HS-5 (cell line): ENCODE data around the gene PCOLCE2.
A peak's percentile ranks its signal among the peaks of the same experiment; 100 is the strongest.
"Not testable (repeated sequence)": the region's sequence is repeated elsewhere in the genome, so short reads cannot be mapped to it uniquely, and the experiment has no call there.

Experiments used
- DNase-seq: peaks from one replicate; pipeline ENCODE4 v3.0.0-alpha.2; 2012; ENCODE audit warnings: low read depth

Gene PCOLCE2

DNA sequence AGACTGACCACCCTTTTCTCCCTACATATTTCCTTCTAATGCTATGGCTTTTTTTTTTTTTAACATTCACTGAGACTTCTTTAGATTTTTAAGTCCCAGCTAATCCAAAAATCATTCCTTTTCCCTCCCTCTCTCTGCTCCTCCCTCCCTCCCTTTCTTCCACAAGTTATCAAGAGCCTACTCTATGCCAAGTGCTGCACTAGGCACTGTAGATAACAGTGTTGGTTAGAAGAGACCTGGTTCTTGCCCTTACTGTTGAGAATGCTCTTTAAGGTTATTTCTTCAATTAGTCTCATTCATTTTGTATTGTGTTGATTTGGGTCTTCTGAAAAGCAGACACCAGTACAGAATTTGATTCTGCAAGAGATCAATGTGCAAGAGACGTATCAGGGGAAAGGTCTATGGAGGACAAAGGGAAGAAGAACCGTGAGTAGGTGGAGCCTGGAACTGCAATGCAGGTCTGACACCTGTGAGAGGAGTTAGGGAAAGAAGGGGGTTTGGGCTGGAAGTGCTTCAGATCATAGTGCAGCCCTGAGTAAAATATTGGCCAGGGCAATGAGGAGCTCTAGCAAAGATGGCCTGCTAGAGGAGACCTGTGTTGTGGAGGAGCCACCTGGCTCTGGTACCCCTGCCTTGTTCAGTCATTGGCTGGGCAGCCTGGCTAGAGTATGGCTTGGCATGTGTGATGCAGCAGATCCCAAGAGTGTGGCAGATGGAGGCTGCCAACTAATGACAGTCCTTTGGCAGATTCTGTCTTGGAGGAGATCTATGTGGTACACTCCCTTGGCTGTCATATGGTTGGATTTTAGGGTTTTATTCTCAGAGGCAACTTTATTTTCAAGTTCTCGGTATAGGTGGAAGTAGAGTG, 9.7 kb upstream of the PCOLCE2 start:
- DNase-seq = no peak

DNA sequence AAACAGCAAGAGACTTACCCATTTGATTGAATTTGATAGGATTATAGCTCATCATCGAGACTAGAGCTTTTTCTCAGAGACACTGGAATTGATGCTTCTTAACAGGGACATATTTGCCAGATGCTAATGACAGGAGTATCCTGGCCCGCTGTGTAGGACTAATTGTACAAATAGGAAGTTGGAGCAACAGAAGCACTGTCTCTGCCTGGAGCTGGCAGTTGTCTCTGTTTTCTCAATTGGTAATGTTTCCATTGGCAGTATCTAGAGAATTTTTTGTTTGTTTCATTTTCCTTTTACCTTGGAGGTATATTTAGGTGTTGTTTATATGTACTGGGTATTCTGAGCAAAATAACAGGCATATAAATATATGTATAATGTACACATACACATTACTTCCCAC, 8.9 kb upstream of the PCOLCE2 start:
- DNase-seq = no peak

DNA sequence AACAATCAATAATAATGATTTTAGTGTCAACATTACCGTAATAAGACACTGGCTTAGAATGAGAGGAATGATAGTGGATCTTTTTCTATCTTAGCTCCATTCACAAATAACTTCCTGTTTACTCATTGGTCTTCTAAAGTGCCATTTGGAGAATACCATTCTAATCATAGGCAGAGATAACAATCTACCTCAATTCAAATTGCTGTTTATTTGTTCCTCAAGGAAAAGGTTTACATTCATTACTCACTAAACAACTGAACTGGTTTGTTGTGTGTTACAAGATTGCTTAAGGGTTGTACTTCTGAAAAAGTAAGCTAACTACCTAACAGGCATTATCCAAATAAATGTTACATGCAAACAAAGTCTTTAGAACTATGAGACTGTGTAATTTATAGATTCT, 8.1 kb upstream of the PCOLCE2 start:
- DNase-seq = no peak

DNA sequence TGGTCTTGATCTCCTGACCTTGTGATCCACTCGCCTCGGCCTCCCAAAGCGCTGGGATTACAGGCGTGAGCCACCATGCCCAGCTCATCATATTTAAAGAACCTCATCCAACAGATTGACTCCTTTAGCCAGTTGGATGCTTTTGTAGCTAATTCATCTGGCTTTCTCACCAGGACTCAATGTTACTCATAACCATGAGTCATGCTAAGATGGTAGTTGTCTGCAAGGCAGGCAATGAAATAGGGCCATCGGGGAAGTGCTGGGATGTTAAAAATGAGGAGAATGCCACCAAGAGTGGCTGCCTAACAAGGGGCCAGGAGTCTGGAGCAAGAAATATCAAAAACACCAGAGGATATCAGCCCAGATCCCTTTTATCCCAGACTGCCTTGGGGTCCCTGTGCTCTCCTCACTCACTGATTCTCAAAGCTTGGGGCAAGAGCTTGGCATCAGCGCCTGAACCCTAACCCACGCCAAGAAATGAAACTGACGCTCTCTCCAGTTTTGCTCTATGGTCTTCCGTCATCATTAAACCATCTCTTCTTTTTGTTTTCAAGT, 7.4 kb upstream of the PCOLCE2 start:
- peak; percentile 63 for DNase-seq

DNA sequence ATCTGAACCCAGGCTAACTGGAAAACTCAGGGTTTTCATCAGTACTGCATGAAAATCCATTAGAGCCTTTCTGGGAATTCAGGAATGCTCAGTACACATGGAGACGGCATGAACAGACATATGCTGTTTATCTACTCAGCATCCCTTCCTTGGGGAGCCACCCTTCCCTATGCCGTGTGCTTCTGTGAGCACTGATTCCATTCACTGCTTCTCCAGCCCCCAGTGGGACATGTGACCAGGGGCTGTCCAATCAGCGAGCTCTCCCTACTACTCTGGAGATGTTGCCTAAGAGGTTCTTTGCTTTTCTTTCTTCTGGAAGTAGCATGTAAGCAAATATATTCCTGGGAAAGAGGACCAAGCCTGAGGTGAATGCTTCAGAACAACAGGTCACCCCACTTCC, 5.6 kb upstream of the PCOLCE2 start:
- no peak for DNase-seq

DNA sequence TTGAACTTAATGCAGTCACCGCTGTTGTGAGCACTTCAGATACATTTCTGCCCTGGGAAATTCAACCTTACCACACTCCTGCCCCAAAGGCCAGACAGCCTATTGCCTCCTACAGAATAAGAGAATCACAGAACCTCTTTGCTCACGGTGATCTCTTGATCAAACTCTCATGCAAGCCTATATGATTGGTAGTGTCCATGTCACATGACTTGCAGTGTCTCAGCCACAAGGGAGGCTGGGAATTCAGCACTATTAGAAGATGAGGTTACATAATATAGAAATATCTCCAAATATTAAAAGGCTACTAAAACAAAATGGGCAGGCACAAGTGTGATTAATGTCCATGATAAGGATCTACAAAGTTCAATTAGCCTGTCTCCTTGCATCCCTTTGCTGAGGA, 3.8 kb upstream of the PCOLCE2 start:
- DNase-seq = no peak

DNA sequence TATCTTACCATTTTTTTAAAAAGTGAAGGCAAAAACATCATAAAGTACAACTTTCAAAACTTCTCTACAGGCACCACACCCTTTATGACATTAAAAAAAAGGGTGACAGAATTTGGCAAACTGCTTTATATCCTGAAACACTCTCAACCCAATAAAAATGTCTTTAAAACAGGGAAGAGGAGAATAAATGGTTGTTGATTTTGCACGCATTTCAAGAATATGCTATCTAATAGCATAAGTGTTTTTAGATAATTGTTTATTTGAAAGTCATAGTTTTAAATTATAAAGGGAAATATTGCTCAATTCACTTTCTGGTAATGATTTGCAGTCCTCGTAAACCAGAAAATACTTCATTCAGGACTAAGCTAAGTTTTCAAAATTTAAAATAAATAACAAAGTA, 1.7 kb upstream of the PCOLCE2 start:
- no peak for DNase-seq

DNA sequence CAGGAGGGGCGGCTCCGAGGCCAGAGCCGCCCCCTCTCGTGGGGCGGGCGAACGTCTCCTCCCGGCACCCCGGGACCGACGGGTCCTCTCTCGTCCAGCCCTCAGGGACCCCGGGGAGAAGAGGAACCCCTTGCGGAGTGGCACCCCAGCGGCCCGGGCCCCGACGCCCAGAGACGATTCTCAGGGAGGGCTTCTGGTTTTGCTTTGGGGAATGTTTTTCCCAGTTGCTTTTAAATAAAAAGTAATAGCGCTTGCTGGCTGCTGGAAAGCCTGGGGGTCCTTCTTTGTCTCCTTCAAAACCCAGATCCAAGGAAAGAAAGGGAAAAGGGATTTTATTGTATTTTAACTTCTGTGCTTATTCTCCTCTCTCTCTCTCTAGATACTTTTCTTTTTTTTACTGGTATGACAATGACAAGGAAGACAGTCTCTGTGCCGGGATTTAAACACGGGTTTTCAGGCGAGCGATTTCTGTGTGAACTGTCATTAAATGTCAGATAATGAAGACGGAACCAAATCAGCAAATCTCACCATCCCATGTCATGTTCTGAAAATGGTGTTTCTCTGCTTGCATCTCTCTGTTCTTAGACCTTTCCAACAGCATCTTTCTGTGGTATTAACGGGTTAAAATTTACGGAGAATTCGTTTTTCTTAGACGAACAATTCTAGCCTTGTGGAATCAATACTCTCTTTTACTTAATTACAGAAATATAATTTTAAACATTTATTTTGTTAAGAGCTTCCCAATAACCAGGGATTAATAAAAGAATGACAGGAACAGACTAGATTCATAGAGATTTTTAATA, 530 bp upstream of the PCOLCE2 start:
- DNase-seq = no peak

DNA sequence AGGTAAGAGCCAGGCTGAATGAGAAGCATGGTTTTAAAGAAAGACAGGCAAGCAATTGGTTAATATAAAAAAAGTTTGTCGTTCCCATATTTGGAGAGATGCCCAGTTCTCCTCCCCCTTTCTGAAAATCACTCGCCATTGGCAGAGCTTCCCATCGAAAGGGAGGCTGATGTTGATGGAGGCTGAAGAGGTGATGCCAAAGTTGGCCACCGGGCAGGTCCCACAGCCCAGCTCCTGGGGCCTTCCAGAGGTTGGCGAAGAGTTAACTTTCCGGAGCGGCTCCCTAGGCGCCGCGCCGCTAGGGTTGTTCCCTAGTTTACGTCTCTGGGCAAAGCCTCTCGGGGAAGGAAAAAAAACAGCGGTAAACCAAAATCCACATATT, 793 bp downstream of the PCOLCE2 start:
- DNase-seq = peak; percentile 26

DNA sequence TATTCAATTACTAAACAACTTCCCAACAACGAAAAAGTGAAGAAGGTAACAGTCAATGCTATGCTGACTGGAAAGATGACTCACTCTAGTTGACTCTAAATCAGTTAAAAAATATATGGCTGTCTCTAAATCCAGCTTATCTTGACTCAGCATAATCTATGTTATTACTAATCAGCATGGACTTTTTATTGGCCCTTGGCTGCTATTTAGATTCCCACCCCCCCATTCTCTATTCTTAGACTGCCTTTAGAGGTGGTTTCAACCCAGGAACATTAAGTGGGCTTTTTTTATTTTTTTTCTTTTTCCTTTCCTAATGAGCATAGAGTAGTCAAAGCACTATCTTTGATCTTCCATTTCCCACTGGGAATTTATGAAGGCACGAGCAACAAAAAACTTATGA, 1.9 kb downstream of the PCOLCE2 start:
- peak; percentile 51 for DNase-seq

DNA sequence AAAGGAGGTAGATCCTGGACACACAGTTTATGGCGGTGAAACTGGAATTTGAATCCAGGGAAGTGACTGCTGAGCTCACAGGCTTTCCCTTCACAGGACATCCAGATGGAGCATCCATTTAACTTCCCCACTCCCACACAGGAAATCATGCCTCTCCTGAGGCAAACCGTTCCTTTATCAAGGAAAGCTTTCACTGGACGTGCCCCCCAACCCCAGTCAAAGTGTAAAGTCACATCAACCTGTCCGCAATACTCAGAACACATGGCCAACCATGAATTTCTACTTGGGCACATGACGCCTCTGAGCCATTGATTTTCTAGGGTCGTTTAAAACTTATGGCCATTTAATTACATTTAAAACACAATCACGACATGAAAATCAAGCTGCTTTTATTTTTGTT, 2.9 kb downstream of the PCOLCE2 start:
- DNase-seq = no peak

DNA sequence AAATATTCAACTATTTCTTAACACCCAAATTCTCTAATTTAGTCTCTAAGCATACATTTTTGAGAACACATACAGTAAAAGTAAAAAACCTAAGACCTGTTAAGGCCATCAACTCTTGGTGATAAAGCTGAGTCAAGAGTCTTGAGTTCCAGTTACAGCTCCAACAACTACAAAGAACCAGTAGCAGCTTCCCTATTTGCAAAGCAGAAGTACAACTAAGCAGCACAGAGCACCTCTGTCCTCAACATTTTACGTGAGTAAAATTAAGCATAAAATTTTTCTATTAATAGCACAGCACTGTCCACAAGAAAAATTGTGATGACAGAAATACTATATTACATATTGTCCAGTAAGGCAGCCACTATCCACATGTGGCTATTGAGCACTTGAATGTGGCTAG, 4.4 kb downstream of the PCOLCE2 start:
- no peak for DNase-seq

DNA sequence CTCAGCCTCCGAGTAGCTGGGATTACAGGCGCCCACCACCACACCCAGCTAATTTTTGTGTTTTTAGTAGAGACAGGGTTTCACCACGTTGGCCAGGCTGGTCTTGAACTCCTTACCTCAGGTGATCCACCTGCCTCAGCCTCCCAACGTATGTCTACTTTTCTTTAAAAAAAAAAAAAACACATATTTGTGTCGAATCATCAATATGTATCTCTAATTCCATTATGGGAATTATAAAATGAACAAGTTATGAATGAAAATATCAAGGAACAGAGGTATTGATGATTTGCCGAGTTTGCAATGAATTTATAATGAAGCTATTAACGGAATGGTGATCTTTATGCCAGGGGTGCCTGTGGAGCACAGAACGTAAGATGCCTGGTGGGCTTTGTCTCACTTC, 5.3 kb downstream of the PCOLCE2 start:
- not testable (repeated sequence) for DNase-seq

DNA sequence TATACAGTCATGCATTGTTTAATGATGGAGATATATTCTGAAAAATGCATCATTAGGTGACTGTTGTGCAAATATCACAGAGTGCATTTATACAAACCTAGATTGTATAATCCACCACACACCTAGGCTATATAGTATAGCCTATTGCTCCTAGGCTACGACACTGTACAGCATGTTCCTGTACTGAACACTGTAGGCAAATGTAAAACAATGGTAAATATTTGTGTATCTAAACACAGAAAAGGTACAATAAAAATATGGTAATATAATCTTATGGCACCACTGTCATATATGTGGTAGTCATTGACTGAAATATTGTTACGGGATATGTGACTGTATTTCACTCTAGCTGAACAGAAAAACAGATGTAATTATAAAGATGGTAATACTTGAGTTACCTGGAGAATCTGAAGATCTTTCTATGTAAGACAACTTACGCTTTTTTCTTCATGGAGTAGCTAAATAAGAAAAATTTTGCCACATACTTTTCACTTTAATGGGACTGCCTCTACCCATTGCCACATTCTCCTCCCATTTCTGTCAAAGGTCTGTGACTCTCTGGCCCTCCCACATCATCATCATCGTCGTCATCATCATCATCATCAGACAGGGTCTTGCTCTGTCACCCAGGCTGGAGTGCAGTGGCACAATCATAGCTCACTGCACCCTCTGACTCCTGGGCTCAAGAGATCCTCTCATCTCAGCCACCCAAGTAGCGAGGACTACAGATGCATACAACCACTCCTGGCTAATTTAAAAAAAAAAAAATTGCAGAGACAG, 7.2 kb downstream of the PCOLCE2 start:
- no peak for DNase-seq

DNA sequence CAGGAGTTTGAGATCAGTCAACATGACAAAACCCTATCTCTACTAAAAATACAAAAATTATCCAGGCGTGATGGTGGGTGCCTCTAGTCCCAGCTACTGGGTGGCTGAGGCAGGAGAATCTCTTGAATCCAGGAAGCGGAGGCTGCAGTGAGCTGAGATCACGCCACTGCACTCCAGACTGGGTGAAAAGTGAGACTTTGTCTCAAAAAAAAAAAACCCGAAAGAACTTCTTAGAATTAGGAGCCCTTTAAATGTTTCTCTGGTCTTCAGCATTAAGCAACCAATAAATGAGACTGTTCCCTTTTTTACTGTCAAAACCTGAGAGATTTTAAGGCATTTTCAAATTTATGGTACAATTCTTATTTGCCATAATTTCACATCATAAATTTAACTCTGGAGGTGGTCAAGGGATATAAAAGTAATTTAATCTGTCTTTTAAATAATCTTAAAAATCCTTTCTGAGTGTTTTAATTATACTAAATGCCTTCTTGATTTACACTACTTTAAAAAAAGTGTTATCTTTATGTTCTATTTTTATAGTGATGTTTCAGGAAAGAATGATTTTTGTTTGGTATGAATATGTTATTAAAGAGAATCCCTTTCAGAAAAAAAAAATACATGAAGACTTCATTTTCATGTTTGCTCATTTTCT, 10.1 kb downstream of the PCOLCE2 start:
- no peak for DNase-seq

DNA sequence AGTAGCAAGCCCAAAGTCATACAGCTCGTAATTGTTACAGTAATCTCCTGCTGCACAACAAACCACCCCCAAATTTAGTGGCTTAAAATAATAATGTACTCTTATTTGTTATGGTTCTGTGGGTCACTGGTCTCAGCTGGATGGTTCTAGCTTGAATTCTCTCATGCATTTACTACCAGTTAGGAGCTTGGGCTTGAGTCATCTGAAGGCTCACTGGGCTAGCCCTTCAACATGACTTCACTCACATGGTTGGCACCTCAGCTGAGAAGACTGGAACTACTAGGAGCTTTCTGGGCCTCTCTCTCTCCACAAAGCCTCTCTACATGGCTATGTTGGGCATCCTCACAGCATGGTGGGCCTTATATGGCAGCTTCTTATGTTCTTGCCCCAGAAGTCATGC, 12.5 kb downstream of the PCOLCE2 start:
- DNase-seq = no peak

DNA sequence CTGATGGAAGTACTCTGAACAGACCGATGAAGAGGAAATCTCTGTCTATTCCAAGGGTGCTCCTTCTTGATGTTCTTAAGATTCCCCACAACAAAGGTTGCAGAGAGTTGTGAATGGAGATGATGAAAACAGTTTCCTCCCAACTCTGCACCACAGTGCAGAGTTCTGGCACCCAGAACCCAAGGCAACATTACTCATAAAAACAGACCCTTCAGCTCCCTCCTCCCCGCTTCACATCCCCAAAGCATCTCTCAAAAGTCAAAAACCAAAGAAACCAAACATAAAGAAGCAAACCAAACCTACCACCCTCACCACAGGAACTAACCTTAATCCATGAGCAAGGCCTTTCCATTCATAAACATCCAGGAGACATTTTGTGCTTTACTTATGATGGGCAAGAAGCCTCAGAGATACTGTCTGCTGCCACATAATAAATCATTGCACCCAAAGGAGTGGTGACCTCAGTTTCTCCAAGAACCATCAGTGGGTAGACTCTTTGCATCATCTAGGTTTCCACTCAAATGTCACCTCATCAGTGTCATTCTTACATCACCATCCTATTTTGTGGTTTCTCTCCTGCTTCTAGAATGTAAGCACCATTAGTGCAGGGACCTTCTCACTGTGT, 13.2 kb downstream of the PCOLCE2 start:
- DNase-seq = no peak

DNA sequence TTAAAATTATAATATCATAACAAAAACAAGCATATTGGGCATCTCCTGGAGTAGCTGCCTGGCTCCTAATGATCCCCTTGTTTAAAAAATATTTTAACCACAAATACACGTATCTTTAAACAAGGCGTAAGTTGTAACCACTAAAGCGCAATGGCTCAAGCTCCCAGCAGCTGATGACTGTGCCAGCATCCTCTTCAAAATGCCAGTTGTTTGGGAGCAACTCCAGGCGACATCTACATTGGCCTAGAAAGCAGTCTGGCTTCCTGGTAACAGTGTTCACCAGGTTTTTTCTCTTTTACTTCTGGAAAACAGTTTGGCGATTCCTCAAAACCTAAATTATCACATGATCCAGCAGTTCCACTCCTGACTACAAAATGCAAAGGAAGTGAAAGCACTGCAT, 13.8 kb downstream of the PCOLCE2 start:
- no peak for DNase-seq

DNA sequence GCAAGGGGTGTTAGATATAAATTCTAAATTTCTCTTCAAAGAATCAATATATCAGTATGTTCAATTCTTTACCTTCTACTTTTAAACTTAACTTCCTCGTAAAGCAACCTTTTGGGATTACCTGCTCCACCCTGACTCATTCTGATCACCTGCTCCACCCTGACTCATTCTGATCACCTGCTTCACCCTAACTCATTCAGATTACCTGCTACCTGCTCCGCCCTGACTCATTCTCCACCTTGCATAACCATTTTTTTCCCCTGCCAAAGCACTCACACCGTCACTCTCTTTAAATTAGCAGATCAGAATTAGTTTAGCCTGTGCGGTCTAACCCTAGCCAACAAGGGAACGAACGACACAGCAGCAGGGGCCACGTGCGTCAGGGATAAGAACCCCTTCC, 20.5 kb downstream of the PCOLCE2 start:
- not testable (repeated sequence) for DNase-seq

DNA sequence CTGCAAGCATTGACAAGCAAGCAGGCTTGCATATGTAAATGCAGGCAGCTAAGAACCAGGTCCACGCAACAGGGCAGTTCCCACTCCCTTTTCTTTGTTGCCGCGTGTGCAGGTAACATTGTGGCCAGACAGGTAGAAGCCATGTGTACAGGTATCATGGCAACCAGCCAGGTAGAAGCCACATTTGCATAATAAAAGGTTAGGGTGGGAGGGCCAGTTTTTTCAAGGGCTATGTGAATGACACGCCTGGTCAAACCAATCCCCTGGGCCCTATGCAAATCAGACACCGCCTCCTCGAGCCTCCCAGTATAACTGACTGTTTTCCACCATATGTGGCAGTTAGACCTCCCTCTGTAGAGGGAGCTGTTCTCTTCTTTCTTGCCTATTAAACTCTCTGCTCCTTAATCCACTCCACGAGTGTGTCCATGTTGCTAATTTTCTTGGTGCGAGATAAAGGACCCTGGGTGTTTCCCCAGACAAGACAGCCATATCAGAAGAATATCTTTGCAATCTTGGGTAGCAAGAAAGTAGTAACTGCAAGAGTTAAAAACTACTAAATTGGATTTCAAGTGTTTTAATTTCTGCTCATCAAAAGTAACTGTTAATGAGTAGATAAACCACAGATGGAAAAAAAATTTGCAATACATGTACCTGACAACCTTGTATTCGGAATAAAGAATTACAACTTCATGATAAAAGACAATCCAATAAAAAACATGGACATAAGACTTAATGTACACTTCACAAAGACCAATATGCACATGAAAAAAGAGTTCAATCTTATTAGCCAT, 21.8 kb downstream of the PCOLCE2 start:
- DNase-seq = no peak
